ENCODE results near the gene GKN2. TPM values are rescaled to one million over a fixed set of nuclear protein-coding genes. Genes with fewer than 3 reads are reported as not detected.
A peak's percentile ranks its signal among the peaks of the same experiment; 100 is the strongest.

Gene GKN2
- total RNA-seq, 1 experiment from 2014 or later: not detected

DNA sequence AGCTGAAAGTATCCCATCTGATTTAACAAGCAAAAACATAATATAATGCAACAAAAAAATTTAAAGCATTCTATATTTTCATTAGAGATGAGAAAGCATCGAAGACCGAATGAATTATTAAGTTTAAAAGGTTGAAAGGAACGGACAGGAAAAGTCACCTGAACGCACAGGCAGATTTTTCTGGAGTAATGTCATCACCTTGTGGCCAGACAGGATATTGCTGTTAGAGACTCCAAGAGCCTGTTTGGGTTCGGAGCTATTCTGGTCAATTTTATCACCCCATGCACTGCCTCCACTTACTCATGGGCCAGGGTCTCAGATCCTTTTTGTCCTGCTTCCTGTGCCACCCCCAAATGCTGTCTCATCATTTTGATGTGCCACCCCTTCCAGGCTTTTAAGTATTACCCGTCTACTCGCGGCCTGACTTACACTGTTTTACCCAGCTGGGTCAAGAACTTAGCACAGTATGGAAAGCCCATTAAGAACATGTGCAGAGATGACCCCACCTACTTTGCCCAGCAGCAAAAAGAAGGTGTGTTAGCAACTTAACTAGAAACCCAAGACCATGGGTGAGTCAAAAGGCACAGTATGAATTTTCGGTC is 27.3 kb downstream of the GKN2 start:
- no peaks in the 10 kb centered on the region for H3K4me1 ChIP-seq (ENCODE audit: insufficient read depth, low read length, poor library complexity, severe bottlenecking)
- no peaks in the 10 kb centered on the region for H3K9me3 ChIP-seq (ENCODE audit: low read depth, low read length, poor library complexity, severe bottlenecking)
- intact Hi-C loops (cut with micrococcal nuclease; ENCODE audit: unreplicated experiment): loop anchor here (1.0 to 5.0 kb wide), 4 partner anchors 174 to 463 kb away; no protein-coding TSS in a partner anchor
- no peaks in the 10 kb centered on the region for H3K36me3 ChIP-seq (ENCODE audit: insufficient read depth, low read length, poor library complexity, severe bottlenecking)
- no peak overlapping the region for H3K4me3 ChIP-seq (ENCODE audit: low read depth, low read length, poor library complexity, severe bottlenecking)
- no peak overlapping the region for H3K27ac ChIP-seq (ENCODE audit: low read depth, low read length, poor library complexity, severe bottlenecking)
- ChIA-PET CTCF (interaction anchor here (0.5 to 1.8 kb wide), 11 partner anchors 17 to 461 kb away, joined by 3 to 26 read pairs (median 7); partner anchors contain the start of genes APLF and FBXO48), POLR2A (ENCODE audit: low non-redundant PET) (no interaction called here)
- H3K27me3 ChIP-seq (replicated peaks; ENCODE audit: insufficient read depth, low read depth, low read length, poor library complexity): no peaks in the 10 kb centered on the region
- peak; percentile 62 for DNase-seq (ENCODE audit: low spot score)
- BruUV-seq (replicated peaks): no TSS peak
- TF ChIP-seq, protein P1, sequence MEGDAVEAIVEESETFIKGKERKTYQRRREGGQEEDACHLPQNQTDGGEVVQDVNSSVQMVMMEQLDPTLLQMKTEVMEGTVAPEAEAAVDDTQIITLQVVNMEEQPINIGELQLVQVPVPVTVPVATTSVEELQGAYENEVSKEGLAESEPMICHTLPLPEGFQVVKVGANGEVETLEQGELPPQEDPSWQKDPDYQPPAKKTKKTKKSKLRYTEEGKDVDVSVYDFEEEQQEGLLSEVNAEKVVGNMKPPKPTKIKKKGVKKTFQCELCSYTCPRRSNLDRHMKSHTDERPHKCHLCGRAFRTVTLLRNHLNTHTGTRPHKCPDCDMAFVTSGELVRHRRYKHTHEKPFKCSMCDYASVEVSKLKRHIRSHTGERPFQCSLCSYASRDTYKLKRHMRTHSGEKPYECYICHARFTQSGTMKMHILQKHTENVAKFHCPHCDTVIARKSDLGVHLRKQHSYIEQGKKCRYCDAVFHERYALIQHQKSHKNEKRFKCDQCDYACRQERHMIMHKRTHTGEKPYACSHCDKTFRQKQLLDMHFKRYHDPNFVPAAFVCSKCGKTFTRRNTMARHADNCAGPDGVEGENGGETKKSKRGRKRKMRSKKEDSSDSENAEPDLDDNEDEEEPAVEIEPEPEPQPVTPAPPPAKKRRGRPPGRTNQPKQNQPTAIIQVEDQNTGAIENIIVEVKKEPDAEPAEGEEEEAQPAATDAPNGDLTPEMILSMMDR (conservative IDR thresholded peaks at IDR 0.05; ENCODE audit: low read depth, low read length): peak; percentile 80
- no peak for TF ChIP-seq EZH2 (IDR thresholded peaks at IDR 0.05; ENCODE audit: borderline replicate concordance, low read depth, low read length, poor library complexity, severe bottlenecking)

- H3K4me3 ChIP-seq (ENCODE audit: low read depth, low read length, poor library complexity, severe bottlenecking): no peak overlapping the region
- TF ChIP-seq, protein P1 (conservative IDR thresholded peaks at IDR 0.05; ENCODE audit: low read depth, low read length): no peak
- no peak for TF ChIP-seq EZH2 (IDR thresholded peaks at IDR 0.05; ENCODE audit: borderline replicate concordance, low read depth, low read length, poor library complexity, severe bottlenecking)
- no peaks in the 10 kb centered on the region for H3K27me3 ChIP-seq (replicated peaks; ENCODE audit: insufficient read depth, low read depth, low read length, poor library complexity)
- POLR2A ChIA-PET (ENCODE audit: low non-redundant PET): no interaction called here
- BruUV-seq (replicated peaks): no TSS peak
- intact Hi-C loops (cut with micrococcal nuclease; ENCODE audit: unreplicated experiment): no loop called here
- H3K27ac ChIP-seq (ENCODE audit: low read depth, low read length, poor library complexity, severe bottlenecking): no peak overlapping the region
- CTCF ChIA-PET: no interaction called here
- no peak for DNase-seq (ENCODE audit: low spot score)
- H3K36me3 ChIP-seq (ENCODE audit: insufficient read depth, low read length, poor library complexity, severe bottlenecking): no peaks in the 10 kb centered on the region
- no peaks in the 10 kb centered on the region for H3K9me3 ChIP-seq (ENCODE audit: low read depth, low read length, poor library complexity, severe bottlenecking)
- no peaks in the 10 kb centered on the region for H3K4me1 ChIP-seq (ENCODE audit: insufficient read depth, low read length, poor library complexity, severe bottlenecking)
These were observed 31.0 kb downstream of the GKN2 start for GRCh38 chr2:68921646-68922045.

- ChIA-PET CTCF (interaction anchor here (1.1 kb wide), 1 partner anchor 457 kb away, joined by 3 read pairs; no protein-coding TSS in a partner anchor), POLR2A (ENCODE audit: low non-redundant PET) (no interaction called here)
- Histone ChIP-seq H3K27me3 (replicated peaks; ENCODE audit: insufficient read depth, low read depth, low read length, poor library complexity) (no peaks in the 10 kb centered on the region), H3K9me3 (ENCODE audit: low read depth, low read length, poor library complexity, severe bottlenecking) (no peaks in the 10 kb centered on the region), H3K4me1 (ENCODE audit: insufficient read depth, low read length, poor library complexity, severe bottlenecking) (no peaks in the 10 kb centered on the region), H3K4me3 (ENCODE audit: low read depth, low read length, poor library complexity, severe bottlenecking) (no peak overlapping the region), H3K36me3 (ENCODE audit: insufficient read depth, low read length, poor library complexity, severe bottlenecking) (no peaks in the 10 kb centered on the region), H3K27ac (ENCODE audit: low read depth, low read length, poor library complexity, severe bottlenecking) (no peak overlapping the region)
- no peak for DNase-seq (ENCODE audit: low spot score)
- BruUV-seq (replicated peaks): no TSS peak
- intact Hi-C loops (cut with micrococcal nuclease; ENCODE audit: unreplicated experiment): no loop called here
- TF ChIP-seq, protein P1 (conservative IDR thresholded peaks at IDR 0.05; ENCODE audit: low read depth, low read length): no peak
- no peak for TF ChIP-seq EZH2 (IDR thresholded peaks at IDR 0.05; ENCODE audit: borderline replicate concordance, low read depth, low read length, poor library complexity, severe bottlenecking)
These were observed 32.1 kb downstream of the GKN2 start for GRCh38 chr2:68920481-68921170.
